SK-N-DZ (cell line): ENCODE results near the gene CACNA2D2.

Experiments
- DNase-seq: peaks from one replicate; pipeline ENCODE4 v3.0.0-alpha.2; 2015; ENCODE audit warnings: low spot score

CACNA2D2 gene

DNA sequence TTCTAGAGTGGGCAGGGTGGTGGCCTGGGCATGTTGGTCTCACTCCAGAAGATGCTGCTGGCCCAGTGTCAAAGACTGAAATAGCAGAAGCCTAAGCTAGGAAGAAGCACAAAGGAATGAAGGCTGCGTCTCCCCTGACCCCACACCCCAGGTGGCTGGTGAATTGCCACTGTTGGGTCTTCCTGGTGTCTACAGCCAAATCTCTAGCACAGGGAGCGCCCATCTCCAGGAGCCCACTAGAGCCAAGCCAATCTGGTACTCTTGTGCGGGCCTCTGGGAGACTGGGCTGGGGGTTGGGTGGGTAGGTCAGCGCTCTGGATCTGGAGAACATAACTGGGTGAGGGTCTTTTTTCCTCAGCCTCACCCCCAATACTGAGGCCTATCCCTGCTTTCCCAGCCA, 176.3 kb downstream of the CACNA2D2 start:
- DNase-seq: no peak

- DNase-seq: no peak
Measured at GRCh38 chr3:50326182-50326541, 177.3 kb downstream of the CACNA2D2 start.

GRCh38 chr3:50325497-50326181, 177.8 kb downstream of the CACNA2D2 start:
- no peak for DNase-seq

- DNase-seq: no peak
Measured at GRCh38 chr3:50325113-50325480, 178.3 kb downstream of the CACNA2D2 start.

- peak; percentile 71 for DNase-seq
Measured at GRCh38 chr3:50324351-50325112, 178.9 kb downstream of the CACNA2D2 start.

- DNase-seq: no peak
Measured at GRCh38 chr3:50323614-50324199, 179.7 kb downstream of the CACNA2D2 start.

GRCh38 chr3:50323092-50323600, 180.3 kb downstream of the CACNA2D2 start:
- no peak for DNase-seq

DNA sequence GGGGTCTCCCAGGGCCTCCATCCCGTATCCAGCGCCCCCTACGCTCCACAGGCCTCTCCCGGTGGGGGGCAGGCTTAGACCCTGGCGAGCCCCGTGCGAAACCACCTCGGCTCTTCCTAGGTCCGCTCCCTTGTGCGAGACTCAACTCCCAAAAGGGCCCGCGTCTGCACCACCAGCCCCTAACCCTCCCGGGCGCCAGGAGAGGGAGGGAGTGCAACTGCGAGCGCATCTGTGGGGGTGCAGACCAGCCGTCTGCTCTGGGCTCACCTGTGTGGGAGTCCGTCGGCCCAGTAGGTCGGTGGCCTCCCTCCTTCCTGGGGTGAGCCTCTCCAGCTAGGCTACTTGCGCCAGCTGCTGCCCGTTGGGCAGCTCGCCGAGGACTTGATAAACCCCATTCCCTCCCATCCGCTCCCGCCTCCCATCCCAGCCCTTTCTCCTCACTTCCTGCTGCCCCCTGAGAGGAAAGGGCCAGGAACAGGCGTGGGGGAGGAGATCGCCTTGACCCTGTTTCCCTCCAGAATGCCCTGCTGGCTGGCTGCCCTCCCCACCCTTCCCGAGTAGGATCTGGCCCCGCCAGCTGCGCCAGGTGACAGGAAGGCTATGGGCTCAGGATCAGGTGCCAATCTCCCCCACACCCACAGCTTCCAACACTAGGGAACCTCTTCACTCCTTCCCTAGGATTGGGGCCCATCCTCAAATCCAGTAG, 180.9 kb downstream of the CACNA2D2 start, which contains the start of gene HYAL2:
Gene HYAL2 (minus strand): TSS at position 360 of the 706 bp plus-strand sequence. CDS start 2,256 bp downstream, outside the sequence.
- DNase-seq: no peak

DNA sequence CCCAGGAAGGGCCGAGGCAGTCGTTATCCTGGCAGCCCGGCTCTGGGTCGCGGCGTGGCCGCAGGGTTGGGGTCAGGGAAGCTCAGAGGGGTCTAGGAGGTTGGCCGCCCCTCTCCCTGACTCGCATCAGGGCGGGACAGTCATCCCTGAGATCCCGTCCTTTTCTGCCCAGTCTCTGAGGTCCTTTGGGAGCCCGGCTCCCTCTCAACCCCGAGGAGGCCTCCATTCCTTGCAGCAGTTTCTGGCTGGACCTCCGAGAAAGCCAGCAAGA, 181.4 kb downstream of the CACNA2D2 start:
- DNase-seq: no peak

- DNase-seq: peak; percentile 89
Measured at GRCh38 chr3:50321336-50322114, 181.9 kb downstream of the CACNA2D2 start.

DNA sequence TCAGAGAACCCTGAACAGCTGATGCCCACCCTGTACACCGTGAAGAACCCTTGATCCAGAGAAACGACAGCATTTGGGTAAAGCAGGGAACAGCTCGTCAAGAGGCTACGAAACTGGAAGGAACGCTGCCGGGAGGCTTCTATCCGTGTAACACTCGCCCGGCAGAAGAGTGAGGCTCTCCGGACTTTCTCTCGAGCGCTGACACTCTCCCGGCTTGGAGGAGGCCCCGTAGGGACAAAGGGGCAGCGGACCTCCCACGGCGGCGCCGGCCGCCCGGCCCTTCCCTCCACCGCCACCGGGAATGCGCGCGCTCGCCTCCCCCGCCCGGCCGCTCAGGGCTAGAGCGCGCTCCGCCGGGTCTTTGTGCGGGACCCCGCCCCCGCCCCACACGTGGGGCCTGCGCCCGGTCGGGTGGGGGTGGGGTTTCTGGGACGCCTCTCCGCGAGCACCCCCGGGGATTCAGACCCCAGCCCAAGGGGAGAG, 182.5 kb downstream of the CACNA2D2 start:
- DNase-seq: peak; percentile 67

GRCh38 chr3:50319894-50320625, 183.4 kb downstream of the CACNA2D2 start:
- DNase-seq: no peak

DNA sequence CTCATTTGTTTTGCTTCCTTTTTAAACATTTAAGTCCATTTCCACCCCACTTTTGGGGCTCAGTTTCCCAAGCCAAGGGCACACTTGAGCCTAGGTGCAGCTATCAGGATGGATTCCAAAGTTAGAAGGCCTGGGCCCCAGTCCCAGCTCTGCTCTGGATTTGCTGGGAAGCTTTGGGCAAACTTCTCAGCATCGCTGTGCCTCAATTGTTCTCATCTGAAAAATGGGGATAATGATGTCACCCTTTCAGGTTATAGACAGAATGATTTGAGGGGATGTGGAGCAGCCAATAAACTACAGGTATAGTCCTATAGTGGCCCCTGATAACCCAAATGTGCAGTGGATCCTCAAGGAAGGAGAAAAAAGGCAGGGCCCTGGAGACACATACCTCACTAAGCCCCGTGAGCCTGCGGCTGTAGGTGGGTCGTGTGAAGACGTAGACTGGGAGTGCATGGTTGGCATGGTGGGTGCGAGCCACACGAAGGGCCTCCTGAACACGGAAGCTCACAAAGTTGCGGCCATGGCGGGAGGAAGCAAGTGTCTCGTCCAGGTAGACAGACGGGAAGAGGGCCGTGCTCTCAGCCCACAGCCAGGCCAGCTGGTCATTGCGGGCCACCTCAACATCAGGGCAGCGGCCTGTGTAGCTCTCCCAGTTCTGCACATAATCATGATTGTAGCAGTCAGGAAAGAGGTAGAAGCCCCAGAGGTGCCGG, 184.1 kb downstream of the CACNA2D2 start:
- DNase-seq: no peak

GRCh38 chr3:50318615-50319014, 184.8 kb downstream of the CACNA2D2 start:
- no peak for DNase-seq

DNA sequence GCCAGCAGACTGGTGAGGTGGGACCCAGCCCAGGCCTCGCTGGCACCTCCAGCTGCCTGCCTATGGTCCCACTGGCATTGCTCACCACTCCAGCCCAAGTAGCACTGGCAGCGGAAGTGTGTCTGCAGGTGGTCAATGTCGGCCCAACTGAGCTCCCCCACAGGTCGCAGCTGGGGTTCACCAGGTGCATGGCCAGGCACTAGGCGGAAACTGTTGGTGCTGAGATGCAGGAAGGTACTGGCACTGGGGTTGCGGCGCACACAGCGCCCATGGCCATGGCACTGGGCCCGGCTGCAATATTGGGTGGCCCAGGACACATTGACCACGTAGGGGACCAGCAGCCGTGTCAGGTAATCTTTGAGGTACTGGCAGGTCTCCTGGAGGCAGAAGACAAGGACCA, 185.3 kb downstream of the CACNA2D2 start:
- no peak for DNase-seq

DNA sequence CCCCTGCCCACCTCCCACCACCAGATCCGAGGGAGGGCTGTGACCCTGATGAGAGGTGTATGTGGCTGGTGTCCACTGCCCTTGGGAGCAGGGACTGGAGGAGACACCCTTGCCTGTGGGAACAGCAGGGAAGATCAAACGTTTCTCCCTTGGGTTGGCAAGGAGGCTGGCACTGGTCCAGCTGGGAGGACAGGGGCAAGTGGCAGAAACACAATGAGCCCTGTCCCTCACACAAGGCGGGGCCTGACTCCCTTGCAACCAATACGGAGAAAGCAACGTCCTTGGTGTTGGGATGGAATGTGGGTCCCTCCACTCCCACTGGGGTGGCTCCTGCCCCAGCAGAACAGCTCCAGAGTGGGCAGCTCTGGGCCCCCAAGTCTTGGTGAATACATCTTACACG, 186.1 kb downstream of the CACNA2D2 start:
- no peak for DNase-seq

- no peak for DNase-seq
Measured at GRCh38 chr3:50316657-50317242, 186.7 kb downstream of the CACNA2D2 start.

- no peak for DNase-seq
Measured at GRCh38 chr3:50314816-50315215, 188.6 kb downstream of the CACNA2D2 start.

- DNase-seq: no peak
Measured at GRCh38 chr3:50314342-50314741, 189.1 kb downstream of the CACNA2D2 start.
